ENCODE measurements around the gene TSNAX. TPM values are rescaled to one million over a fixed set of nuclear protein-coding genes. Genes with fewer than 3 reads are reported as not detected.

TSNAX gene
- total and polyA plus RNA-seq, 2 of the 8 experiments (the other 6 are each of a cell fraction or from before 2014, with no cell fraction given): 7.7 to 34.0 TPM

- Histone ChIP-seq H4K20me1 (replicated peaks in 1 of 2; ENCODE audit: control insufficient read depth in 1 of 2, insufficient read depth in 2 of 2, low read length in 2 of 2) (no peaks in the 10 kb centered on the region), H4K5ac (ENCODE audit: insufficient read length, low read depth, low read length) (no peak overlapping the region), H3K23ac (ENCODE audit: insufficient read length) (no peak overlapping the region), H3K18ac (ENCODE audit: extremely low read depth, low read length) (no peak overlapping the region), H3K4ac (replicated peaks; ENCODE audit: insufficient read length, low read depth, low read length) (no peak overlapping the region), H3K9ac (replicated peaks in 1 of 4; ENCODE audit: extremely low read depth in 1 of 4, low read depth in 3 of 4, low read length in 3 of 4) (no peak overlapping the region), H3K79me1 (ENCODE audit: low read depth, low read length) (no peaks in the 10 kb centered on the region), H3K27me3 (replicated peaks in 1 of 4; ENCODE audit: control insufficient read depth in 3 of 4, extremely low read depth in 1 of 4, insufficient read depth in 3 of 4, low read length in 3 of 4) (no peaks in the 10 kb centered on the region), H2BK12ac (ENCODE audit: low read depth, low read length) (no peak overlapping the region), H2AK5ac (ENCODE audit: low read depth, low read length) (no peak overlapping the region), H3K23me2 (ENCODE audit: low read depth, low read length) (no peaks in the 10 kb centered on the region), H2BK15ac (ENCODE audit: low read length) (no peak overlapping the region), H3K27ac (ENCODE audit: low read depth, low read length) (no peak overlapping the region), H2BK120ac (replicated peaks; ENCODE audit: low read depth, low read length) (no peak overlapping the region), H3K4me2 (ENCODE audit: insufficient read depth in 1 of 2, low read depth in 2 of 2, low read length in 2 of 2) (no peak overlapping the region), H2BK5ac (ENCODE audit: low read depth, low read length) (no peak overlapping the region), H3K14ac (ENCODE audit: insufficient read length) (no peak overlapping the region), H3K9me3 (ENCODE audit: insufficient read depth in 2 of 2, low read depth in 1 of 2, low read length in 1 of 2) (no peaks in the 10 kb centered on the region), H2AFZ (ENCODE audit: low read length) (no peak overlapping the region; the same call in 1 of the 2 replicates), H2BK20ac (ENCODE audit: low read length) (no peak overlapping the region), H4K8ac (ENCODE audit: extremely low read depth, insufficient read depth, low read length) (no peak overlapping the region), H3K56ac (replicated peaks; ENCODE audit: insufficient read length, low read depth, low read length) (no peak overlapping the region), H3K79me2 (ENCODE audit: control insufficient read depth in 1 of 2, insufficient read depth in 2 of 2, low read length in 2 of 2) (no peaks in the 10 kb centered on the region), H3K4me1 (replicated peaks in 1 of 4; ENCODE audit: control insufficient read depth in 3 of 4, insufficient read depth in 4 of 4, low read length in 3 of 4) (peaks cover 0 to 7% (median 0%) of the 10 kb centered on the region in 4 experiments; a peak in 2 of 7 replicates), H3K36me3 (ENCODE audit: control insufficient read depth in 2 of 4, insufficient read depth in 4 of 4, low read length in 3 of 4) (no peaks in the 10 kb centered on the region), H4K91ac (replicated peaks; ENCODE audit: insufficient read length, low read length) (no peak overlapping the region), H3K4me3 (ENCODE audit: extremely low read depth in 1 of 4, insufficient read depth in 2 of 4, low read depth in 3 of 4, low read length in 4 of 4) (no peak overlapping the region)
- no peak for FAIRE-seq
- TF ChIP-seq BCL11A (IDR thresholded peaks at IDR 0.05; ENCODE audit: low read depth in 2 of 2, low read length in 2 of 2) (no peak), GABPA (IDR thresholded peaks at IDR 0.05; ENCODE audit: borderline replicate concordance, insufficient read depth, low read length) (no peak), SIRT6 (IDR thresholded peaks at IDR 0.05; ENCODE audit: low read length) (no peak), TAF7 (optimal IDR thresholded peaks at IDR 0.05; ENCODE audit: borderline replicate concordance, low read depth, low read length) (no peak), EGR1 (IDR thresholded peaks at IDR 0.05; ENCODE audit: borderline replicate concordance, low read depth, low read length) (no peak), TCF12 (IDR thresholded peaks at IDR 0.05; ENCODE audit: low read depth, low read length) (no peak), GTF2F1 (IDR thresholded peaks at IDR 0.05; ENCODE audit: borderline replicate concordance, low read depth, low read length) (no peak), BRCA1 (IDR thresholded peaks at IDR 0.05; ENCODE audit: low read depth, low read length) (no peak)
- POLR2A ChIA-PET (ENCODE audit: partially characterized antibody): no interaction called here
- 83% methylated on average over 5 of the region's 5 CpGs; no CpG with 5 or more reads in 1 of the 2 experiments for WGBS, 2 experiments (ENCODE audit: extremely low coverage in 1 of 2, insufficient coverage in 1 of 2, insufficient read length in 1 of 2, insufficient replicate concordance in 2 of 2, low coverage in 1 of 2, low lambda C conversion rate in 2 of 2, missing lambda C conversion rate in 1 of 2)
- no peak for DNase-seq (ENCODE audit: low read depth in 1 of 2, low spot score in 2 of 2)
- CTCF ChIA-PET (ENCODE audit: partially characterized antibody): interaction anchor here (0.9 to 1.5 kb wide), 4 partner anchors 9 to 16 kb away, joined by 3 to 4 read pairs (median 3); no protein-coding TSS in a partner anchor
Observed at GRCh38 chr1:231518485-231519034, 9.9 kb upstream of the TSNAX start.
